Neural cell (in vitro differentiated cells): ENCODE data around the gene P2RX1.

Source experiments
- CTCF ChIP-seq: fragments of 450-650 bp; IDR thresholded peaks from 2 replicates; pipeline ENCODE4 v1.5.1; 2014; ENCODE audit warnings: antibody characterized with exemption, mild to moderate bottlenecking, moderate library complexity; ENCODE audit not compliant: poor library complexity, severe bottlenecking
- EP300 ChIP-seq: fragments of 450-650 bp; conservative IDR thresholded peaks from 2 replicates; pipeline ENCODE4 v1.6.1; 2014; ENCODE audit warnings: antibody characterized with exemption, mild to moderate bottlenecking, moderate library complexity; ENCODE audit not compliant: poor library complexity, severe bottlenecking
- EZH2 ChIP-seq: fragments of 200-600, 300-800 bp; shearing (Covaris generic), sonication (generic); IDR thresholded peaks from 2 replicates; pipeline ENCODE4 v1.6.1; 2014; ENCODE audit warnings: antibody characterized with exemption, low read length, borderline replicate concordance, mild to moderate bottlenecking; ENCODE audit not compliant: insufficient read depth, poor library complexity, severe bottlenecking
- MXI1 ChIP-seq: fragments of 450-650 bp; conservative IDR thresholded peaks from 2 replicates; pipeline ENCODE4 v1.6.1; 2014; ENCODE audit warnings: antibody characterized with exemption, mild to moderate bottlenecking; ENCODE audit not compliant: poor library complexity, severe bottlenecking
- POLR2AphosphoS5 ChIP-seq: IDR thresholded peaks from 2 replicates; pipeline ENCODE4 v1.6.1; 2012
- RAD21 ChIP-seq: fragments of 450-650 bp; conservative IDR thresholded peaks from 2 replicates; pipeline ENCODE4 v1.6.1; 2014; ENCODE audit warnings: antibody characterized with exemption, mild to moderate bottlenecking, moderate library complexity
- TAF1 ChIP-seq: IDR thresholded peaks from 2 replicates; pipeline ENCODE4 v1.6.1; 2012; ENCODE audit warnings: low read depth

GRCh38 chr17:3852561-3852960 is 63.7 kb downstream of the P2RX1 start:
- TF ChIP-seq TAF1 (no peak), RAD21 (no peak), CTCF (no peak), POLR2AphosphoS5 (no peak), EZH2 (no peak), MXI1 (no peak), EP300 (no peak)
